Limb (tissue), 2 donors: ENCODE data around the gene RNU1-4.
"Not testable (repeated sequence)": the region's sequence is repeated elsewhere in the genome, so short reads cannot be mapped to it uniquely, and the experiment has no call there.

Experiments
- DNase-seq, 2 donors: peaks; one replicate each; pipeline ENCODE4 v3.0.0-alpha.2; 2016; ENCODE audit errors: extremely low spot score in 2 of 2

Gene RNU1-4

GRCh38 chr1:16708704-16709103 is 31.6 kb upstream of the RNU1-4 start:
- DNase-seq = not testable (repeated sequence)

- DNase-seq = peak in 1 of 2 donors; percentile 36
Measured at GRCh38 chr1:16709659-16710087, 30.6 kb upstream of the RNU1-4 start.

GRCh38 chr1:16710618-16711017 is 29.7 kb upstream of the RNU1-4 start:
- peak in 1 of 2 donors; percentile 64 for DNase-seq

DNA sequence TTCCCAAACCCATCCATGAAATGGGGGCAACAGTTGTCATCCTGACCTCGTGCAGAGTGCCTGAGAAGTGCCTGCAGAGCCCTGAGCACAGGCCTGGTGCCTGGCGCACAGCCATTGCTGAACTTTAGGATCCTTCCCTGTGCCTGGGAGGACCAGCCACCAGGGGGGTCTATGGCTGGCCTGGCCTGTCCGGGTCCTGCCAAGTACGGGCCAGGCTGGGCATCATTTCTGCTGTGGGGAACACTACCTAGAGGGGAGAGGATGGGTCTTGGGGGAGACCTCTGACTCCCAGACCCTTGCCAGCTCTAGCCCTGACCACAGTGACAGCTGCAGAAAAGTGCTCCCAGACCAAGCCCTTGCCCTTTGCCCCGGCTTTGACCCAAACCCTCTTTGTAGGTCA is 28.2 kb upstream of the RNU1-4 start:
- DNase-seq = peak in 1 of 2 donors; percentile 28

DNA sequence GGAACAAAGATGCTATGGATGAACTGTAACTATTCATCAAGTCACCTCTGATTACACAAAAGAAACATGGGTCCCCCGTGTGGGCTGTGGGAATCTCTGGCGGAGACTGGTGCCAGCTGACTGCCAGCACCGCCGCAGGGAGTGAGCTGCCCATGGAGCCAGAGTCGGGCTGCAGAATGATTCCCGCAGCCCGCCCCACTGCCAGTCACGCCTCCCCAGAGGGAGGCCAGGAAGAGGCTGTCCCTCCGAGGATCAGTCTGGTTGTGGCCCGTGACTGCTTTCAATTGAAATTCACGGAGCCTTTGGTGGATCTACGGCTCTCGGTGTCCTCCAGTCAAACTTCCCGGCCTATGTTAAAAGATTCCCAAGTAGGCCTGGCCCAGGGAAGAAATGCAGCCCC is 27.7 kb upstream of the RNU1-4 start:
- DNase-seq = peak in 1 of 2 donors; percentile 46

DNA sequence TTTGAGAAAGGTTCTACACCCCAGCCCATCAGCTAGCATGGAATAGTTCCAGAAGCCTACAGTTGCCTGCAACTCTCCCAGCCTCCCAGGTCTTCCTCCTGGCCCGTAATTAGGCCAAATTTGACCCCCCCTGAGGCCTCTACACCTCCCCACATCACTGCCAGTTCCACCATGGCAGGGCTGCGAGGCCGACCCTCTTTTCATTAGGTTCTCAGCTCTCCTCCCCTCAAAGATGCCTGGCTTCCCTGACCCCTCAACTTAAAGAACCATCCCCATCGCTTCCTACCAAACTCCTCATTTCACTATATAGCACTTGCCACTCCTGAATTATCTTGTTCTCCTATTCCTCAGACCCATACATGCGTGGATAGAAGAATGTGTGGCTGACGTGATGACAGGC is 27.3 kb upstream of the RNU1-4 start:
- DNase-seq = peak in 1 of 2 donors; percentile 24

- DNase-seq = not testable (repeated sequence)
Measured at GRCh38 chr1:16713480-16713879, 26.8 kb upstream of the RNU1-4 start.

GRCh38 chr1:16716691-16717335 is 23.5 kb upstream of the RNU1-4 start:
- DNase-seq = peak in 1 of 2 donors; percentile 46

GRCh38 chr1:16717336-16718098 is 22.8 kb upstream of the RNU1-4 start:
- peak in 1 of 2 donors; percentile 59 for DNase-seq

GRCh38 chr1:16718099-16718907 is 22.0 kb upstream of the RNU1-4 start:
- peak in 1 of 2 donors; percentile 34 for DNase-seq

GRCh38 chr1:16718908-16719533 is 21.3 kb upstream of the RNU1-4 start:
- peak in 1 of 2 donors; percentile 36 for DNase-seq

DNA sequence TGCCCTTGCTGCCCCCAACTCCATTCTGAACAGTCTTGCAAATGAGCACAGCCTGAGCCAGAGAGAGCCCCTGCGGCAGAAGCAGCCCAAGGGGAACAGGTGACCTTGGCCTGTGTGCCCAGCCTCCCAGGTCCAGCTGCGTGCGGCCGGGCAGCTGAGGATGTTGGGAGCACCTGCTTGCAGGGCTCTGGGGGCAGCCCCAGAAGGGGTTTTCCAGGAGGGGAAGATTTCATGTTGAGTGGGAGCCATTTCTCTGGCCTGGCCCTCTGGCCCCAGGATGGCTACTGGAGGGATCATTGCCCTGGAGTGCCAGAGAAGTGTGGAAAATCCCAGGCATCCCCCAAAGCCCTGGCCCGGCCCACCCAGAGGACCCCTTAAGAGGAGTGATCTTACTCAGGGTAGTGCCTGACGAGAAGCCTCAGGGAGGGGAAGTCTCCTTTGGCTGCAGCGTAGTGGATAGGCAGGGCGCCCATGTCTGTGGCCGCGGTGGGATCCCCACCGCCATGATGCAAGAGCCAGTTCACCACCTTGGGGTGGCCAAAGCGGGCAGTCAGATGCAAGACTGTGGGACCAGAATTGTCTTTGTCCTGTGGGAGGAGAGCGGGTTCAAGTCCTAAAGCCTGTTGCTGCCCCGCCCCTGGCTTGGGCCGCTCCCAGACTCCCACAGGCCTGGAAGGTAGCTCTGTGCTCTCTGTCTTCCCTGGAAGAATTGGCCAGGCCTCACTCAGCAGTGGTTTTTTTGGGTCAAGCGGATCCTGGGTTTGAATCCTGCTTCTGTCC is 20.6 kb upstream of the RNU1-4 start:
- DNase-seq = peak in 1 of 2 donors; percentile 29

DNA sequence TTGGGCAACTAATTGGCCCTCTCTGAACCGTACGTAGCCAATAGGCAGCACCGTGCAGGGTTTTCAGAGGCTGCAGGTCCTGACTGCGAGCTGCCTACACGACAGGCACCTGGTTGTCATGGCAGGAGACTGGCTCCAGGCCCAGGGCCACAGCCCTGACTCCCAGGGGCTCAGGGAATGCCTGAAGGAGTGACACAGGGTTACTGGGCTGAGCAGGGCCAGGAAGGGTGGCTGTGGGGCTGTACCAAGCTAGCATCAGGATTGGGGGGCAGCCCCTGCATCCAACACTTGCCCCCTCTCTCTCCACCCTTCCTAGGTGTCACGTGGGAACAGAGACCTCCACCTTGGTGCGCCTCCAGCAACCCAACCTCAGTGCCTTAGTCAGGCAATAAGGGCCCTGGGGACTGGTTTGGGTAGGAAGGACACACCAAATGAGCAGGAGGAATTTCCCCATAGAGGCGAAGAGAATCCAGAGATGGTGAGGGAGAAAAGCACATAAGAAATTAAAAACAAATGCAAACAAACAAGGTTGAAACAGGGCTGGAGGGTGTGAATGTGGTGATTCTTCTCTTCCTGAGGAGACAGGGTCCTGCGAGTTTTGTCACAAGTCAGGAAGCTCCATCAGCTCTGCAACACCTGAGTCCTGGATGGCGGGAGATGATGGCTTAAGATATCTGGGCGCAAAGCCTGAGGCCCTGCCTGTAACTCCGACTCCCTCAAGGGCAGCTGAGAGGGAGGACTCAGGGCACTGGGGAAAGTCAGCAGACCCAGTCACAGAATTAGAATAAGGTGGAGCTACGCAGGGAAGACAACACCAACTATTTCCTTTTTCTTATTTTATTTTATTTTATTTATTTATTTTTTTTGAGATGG is 19.7 kb upstream of the RNU1-4 start:
- DNase-seq = peak in 1 of 2 donors; percentile 23

GRCh38 chr1:16721871-16722641 is 18.3 kb upstream of the RNU1-4 start:
- DNase-seq = peak in 1 of 2 donors; percentile 12

GRCh38 chr1:16724718-16725438 is 15.4 kb upstream of the RNU1-4 start:
- peak in 1 of 2 donors; percentile 43 for DNase-seq

DNA sequence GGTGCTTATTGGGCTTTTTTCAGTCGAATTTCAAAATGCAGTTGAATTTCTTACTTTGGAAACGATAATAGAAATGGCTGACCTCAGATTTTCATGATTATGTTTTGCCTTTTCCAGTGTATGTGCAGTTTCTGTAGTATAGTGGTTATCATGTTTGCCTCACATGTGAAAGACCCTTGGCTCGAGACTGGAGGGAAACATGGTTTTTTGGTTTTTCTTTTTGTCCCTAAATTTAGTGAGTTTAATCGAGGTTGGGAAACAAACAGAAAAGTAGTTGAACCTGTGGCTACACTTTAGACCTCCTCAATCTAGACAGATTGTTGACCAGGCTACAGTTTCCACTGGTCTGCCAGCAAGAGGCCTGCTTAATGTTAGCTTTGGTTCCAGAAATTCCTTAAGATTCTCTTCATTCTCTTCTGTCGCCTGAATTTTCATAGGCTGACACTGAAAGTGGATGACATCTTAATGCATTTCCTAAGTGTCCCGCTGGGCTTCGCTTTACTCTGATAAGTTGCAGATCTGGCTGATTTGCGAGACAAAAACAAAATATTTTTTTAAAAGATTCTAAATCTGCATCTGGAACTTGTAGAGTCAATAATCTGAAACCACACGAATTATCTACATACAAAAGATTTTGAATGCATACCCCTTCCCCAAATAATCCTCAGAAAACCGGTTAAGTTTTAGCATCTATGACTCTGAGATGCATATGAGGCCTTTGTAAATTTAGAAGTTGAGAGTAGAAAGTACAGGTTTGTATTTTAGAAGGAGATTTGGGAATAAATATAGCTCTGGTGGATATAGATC is 14.7 kb upstream of the RNU1-4 start:
- not testable (repeated sequence) for DNase-seq
